HG03432 (cell line): ENCODE results near the gene WWTR1.
A peak's percentile ranks its signal among the peaks of the same experiment; 100 is the strongest.

Experiments used
- ATAC-seq: cut with Tn5 transposase; IDR thresholded peaks from one replicate; pipeline ENCODE4 v1.9.1; 2021; ENCODE audit warnings: mild to moderate bottlenecking, moderate library complexity; ENCODE audit not compliant: unreplicated experiment

The WWTR1 gene

GRCh38 chr3:149657926-149658743 is at the start of gene WWTR1:
TSS of gene WWTR1 (minus strand) at chr3:149658025. CDS start at chr3:149657306, 719 bp downstream.
- ATAC-seq, result peak; percentile 85

DNA sequence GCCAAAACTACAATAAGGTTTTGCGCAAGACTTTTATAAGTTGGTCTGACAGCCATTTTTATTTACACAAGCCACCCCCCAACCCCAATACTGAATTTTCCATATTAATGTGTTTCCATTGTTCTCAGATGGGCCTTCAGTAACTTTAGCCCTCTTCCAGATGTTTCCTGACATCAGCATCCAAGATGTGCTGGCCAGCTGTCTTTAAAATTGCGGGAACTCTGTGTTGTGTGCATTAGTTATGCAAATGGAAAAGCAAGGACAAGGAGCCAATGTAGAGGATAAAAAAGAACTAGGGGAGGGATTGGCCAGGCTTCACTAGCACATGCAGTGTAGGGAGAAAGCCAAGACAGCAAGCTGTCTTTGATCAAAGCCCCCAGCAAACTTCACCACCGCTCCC is 49.1 kb upstream of the WWTR1 start:
- no peak for ATAC-seq

GRCh38 chr3:149705416-149705815 is 47.6 kb upstream of the WWTR1 start:
- no peak for ATAC-seq

- no peak for ATAC-seq
Measured at GRCh38 chr3:149703466-149703865, 45.6 kb upstream of the WWTR1 start.

GRCh38 chr3:149702691-149703441 is 45.0 kb upstream of the WWTR1 start:
- ATAC-seq, result peak; percentile 53

- ATAC-seq, result peak; percentile 59
Measured at GRCh38 chr3:149701977-149702350, 44.1 kb upstream of the WWTR1 start.

DNA sequence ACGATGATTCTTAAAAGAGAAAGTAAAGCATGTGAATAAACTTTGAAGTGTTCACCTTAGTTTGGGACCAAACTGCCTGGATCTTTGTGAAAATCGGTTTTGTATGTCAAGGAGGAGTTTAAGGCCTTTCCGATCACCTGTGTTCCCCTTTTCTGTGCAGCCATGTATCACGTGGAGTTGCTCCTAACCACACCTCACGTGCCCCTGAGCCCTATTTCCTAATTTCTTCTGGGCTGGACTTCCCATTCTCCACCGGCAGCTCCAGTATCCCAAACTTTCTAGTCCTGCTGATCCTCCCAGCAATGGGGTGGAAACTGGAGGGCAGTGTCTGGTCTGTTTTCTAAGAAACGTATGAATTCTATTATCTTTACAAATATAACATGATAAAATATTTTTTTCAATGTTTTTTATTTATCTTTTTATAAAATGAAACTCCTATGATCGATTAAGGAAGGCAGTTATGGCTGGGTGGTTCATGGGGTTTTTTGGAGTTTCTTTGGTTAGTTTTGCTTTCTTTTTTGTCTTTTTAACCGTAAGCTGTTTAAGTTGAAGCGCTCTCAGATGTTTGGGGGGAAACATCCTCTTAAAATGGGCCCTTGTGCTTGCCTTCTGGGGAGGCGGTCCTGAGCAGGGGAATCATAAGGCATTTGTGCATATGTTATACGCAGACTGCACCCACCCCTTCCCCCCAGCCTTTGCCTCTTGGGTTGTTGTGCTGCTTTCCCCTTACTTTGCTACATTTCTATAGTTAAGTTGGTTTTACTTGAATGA is 43.6 kb upstream of the WWTR1 start:
- peak; percentile 53 for ATAC-seq

GRCh38 chr3:149688122-149688757 is 30.4 kb upstream of the WWTR1 start:
- no peak for ATAC-seq

GRCh38 chr3:149686996-149687395 is 29.2 kb upstream of the WWTR1 start:
- no peak for ATAC-seq

DNA sequence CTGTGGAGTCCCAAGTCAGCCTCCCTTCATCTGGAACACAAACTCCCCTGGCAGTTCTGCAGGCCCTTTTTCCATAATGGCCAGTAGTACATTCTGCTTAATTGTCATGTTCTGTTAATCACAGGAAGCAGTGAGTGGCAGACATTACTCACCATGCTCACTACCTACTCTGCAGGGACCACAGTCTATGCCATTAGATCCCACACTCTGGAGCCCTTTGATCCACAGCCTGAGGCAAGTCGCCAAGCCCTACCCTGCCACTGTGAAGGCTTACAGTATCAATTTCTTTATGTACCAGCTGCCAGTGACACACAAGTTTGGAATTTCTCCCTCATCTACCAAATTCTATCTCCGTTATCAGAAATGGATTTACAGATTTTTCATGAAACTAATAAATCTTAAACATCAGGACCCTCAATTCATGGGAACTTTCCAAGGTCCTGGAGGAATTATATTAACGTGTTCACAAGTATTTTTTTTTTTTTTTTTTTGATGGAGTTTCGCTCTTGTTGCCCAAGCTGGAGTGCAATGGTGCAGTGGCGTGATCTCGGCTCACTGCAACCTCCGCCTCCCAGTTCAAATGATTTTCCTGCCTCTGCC is 20.6 kb upstream of the WWTR1 start:
- no peak for ATAC-seq

- ATAC-seq, result no peak
Measured at GRCh38 chr3:149673393-149673792, 15.6 kb upstream of the WWTR1 start.

GRCh38 chr3:149670742-149671492 is 13.1 kb upstream of the WWTR1 start:
- ATAC-seq, result no peak

DNA sequence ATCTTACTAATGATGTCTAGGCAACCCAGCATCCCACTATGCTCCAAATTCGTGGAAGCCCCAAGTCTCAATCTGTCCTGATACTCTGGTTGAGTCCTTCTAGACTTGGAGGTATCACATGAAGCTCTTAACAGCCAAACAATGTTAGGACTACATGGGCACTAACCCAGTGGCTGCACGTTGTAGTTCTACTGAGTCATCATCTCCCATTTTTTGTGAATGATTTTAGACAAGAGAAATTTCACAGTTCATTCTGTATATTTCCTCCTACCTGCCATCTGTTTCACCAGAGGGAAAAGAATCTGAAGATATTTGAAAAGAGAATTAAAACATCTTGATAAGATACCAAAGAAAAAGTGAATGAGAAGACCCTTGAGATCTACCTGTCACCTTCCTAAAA is 9.8 kb upstream of the WWTR1 start:
- ATAC-seq, result no peak

DNA sequence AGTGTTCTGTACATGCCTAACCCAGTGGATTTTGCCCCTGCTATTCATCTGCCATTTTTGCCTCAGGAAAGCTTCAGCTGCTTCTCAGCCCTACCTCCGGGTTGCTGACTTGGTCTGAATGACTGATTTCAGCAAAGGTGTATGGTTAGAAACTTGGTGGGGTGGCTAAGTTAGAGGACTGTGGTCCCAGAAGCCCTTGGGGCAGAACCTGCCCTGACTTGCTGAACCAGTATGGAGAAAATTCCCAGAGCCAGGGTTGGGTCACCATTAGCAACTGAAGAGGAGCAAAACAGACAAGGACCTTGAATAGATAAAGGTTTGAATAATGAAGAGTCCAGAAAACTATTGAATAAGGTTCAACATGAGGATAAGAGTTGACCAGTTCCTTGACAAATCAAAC is 6.1 kb upstream of the WWTR1 start:
- no peak for ATAC-seq

GRCh38 chr3:149662240-149662887 is 4.5 kb upstream of the WWTR1 start:
- ATAC-seq, result no peak

GRCh38 chr3:149660462-149660861 is 2.6 kb upstream of the WWTR1 start:
- no peak for ATAC-seq

- ATAC-seq, result peak; percentile 3
Measured at GRCh38 chr3:149658744-149659497, 1.1 kb upstream of the WWTR1 start.

DNA sequence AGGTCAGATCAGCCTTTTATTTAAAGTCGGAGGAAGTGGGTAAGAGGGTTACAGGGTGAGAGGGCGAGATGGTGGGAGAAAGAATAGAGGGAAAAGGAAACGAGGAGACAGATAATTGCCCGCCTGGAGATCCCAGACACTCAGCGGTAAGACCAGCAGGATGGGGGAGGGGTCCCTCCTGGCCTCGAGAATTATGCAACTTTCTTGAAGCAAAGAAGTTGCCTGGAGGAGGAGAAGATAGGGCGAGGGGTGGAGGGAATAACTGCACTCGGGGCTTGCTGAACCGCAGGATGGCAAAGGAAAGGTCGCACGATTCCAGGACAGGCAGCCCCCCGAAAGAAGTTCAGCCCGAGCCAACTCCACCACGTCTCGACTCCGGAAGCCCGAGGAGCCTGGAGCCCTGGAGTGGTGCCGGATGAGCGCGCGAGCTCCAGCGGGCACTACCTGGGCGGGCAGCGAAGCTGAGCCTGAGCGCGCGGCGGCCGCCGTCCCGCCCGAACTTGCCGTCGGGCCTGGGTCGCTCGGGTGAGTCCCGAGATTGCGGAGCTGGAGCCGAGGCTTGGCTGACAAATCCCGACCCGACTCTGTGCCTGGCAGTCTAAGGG is 402 bp downstream of the WWTR1 start:
- peak; percentile 40 for ATAC-seq
